Keratinocyte (primary cell): ENCODE measurements around the gene OR4Q2. TPM values are rescaled to one million over a fixed set of nuclear protein-coding genes. Genes with fewer than 3 reads are reported as not detected.

Source experiments
- DNase-seq: peaks from one replicate; pipeline ENCODE4 v3.0.0-alpha.2; 2011; ENCODE audit warnings: low read depth, missing footprints, low spot score
- FAIRE-seq: peaks from 2 replicates; lab custom pipeline; 2011; peaks lifted over from hg19 to GRCh38; lab: Jason Lieb, UNC
- H2AFZ ChIP-seq: 2 replicates; pipeline ENCODE4 v1.6.0; 2012; ENCODE audit warnings: low read length, control low read depth, inconsistent platforms; ENCODE audit not compliant: control insufficient read depth
- H3K27ac ChIP-seq: 2 replicates; pipeline ENCODE4 v1.5.1; 2011; ENCODE audit warnings: low read length; ENCODE audit not compliant: control insufficient read depth, insufficient read depth
- H3K27me3 ChIP-seq: 3 replicates; pipeline ENCODE4 v1.6.0; 2011; ENCODE audit warnings: low read length; ENCODE audit not compliant: control insufficient read depth, insufficient read depth; ENCODE audit errors: extremely low read depth
- H3K36me3 ChIP-seq, 2 experiments: 2 replicates in 1 of 2; 3 replicates in 1 of 2; pipeline ENCODE4 v1.5.1; 2011; ENCODE audit warnings: low read length in 2 of 2, mild to moderate bottlenecking in 1 of 2; ENCODE audit not compliant: control insufficient read depth in 2 of 2, insufficient read depth in 2 of 2; ENCODE audit errors: extremely low read depth in 1 of 2
- H3K4me1 ChIP-seq: 3 replicates; pipeline ENCODE4 v1.5.1; 2011; ENCODE audit warnings: low read length; ENCODE audit not compliant: control insufficient read depth, insufficient read depth; ENCODE audit errors: extremely low read depth
- H3K4me2 ChIP-seq: 3 replicates; pipeline ENCODE4 v1.6.0; 2011; ENCODE audit warnings: low read depth, low read length; ENCODE audit not compliant: control insufficient read depth, insufficient read depth; ENCODE audit errors: extremely low read depth
- H3K4me3 ChIP-seq, 3 experiments: fragments of 200-600 bp in 1 of 3; sonication (generic) in 1 of 3; 2 replicates in 2 of 3; 3 replicates in 1 of 3; pipeline ENCODE4 v1.5.1; 2011 to 2016; ENCODE audit warnings: low read length in 3 of 3, mild to moderate bottlenecking in 3 of 3, control low read depth in 2 of 3, inconsistent platforms in 1 of 3, low read depth in 1 of 3, mixed read lengths in 1 of 3, mixed run types in 1 of 3, moderate library complexity in 1 of 3; ENCODE audit not compliant: control insufficient read depth in 2 of 3, insufficient read depth in 2 of 3; ENCODE audit errors: extremely low read depth in 1 of 3
- H3K79me2 ChIP-seq: 2 replicates; pipeline ENCODE4 v1.6.0; 2012; ENCODE audit warnings: low read length; ENCODE audit not compliant: control insufficient read depth, insufficient read depth
- H3K9ac ChIP-seq: 3 replicates; pipeline ENCODE4 v1.6.0; 2011; ENCODE audit warnings: low read length; ENCODE audit not compliant: control insufficient read depth, insufficient read depth; ENCODE audit errors: extremely low read depth
- H3K9me1 ChIP-seq: 3 replicates; pipeline ENCODE4 v1.6.0; 2011; ENCODE audit warnings: low read length; ENCODE audit not compliant: control insufficient read depth, insufficient read depth; ENCODE audit errors: extremely low read depth
- H3K9me3 ChIP-seq: 2 replicates; pipeline ENCODE4 v1.5.1; 2012; ENCODE audit warnings: low read depth, low read length; ENCODE audit not compliant: control insufficient read depth
- H4K20me1 ChIP-seq: 3 replicates; pipeline ENCODE4 v1.6.0; 2011; ENCODE audit warnings: low read length; ENCODE audit not compliant: control insufficient read depth, insufficient read depth; ENCODE audit errors: extremely low read depth
- CTCF ChIP-seq, 3 experiments: IDR thresholded peaks in 1 of 3; conservative IDR thresholded peaks in 1 of 3; optimal IDR thresholded peaks in 1 of 3; 2 replicates in 2 of 3; 3 replicates in 1 of 3; pipeline versions ENCODE3 to v1.5.1; 2011; ENCODE audit warnings: low read length in 3 of 3, mild to moderate bottlenecking in 3 of 3, moderate library complexity in 2 of 3, control low read depth in 1 of 3, inconsistent platforms in 1 of 3; ENCODE audit not compliant: insufficient read depth in 2 of 3; ENCODE audit errors: extremely low read depth in 1 of 3
- EZH2 ChIP-seq: IDR thresholded peaks from one replicate; pipeline ENCODE4 v1.6.1; 2012; ENCODE audit warnings: inconsistent platforms, mild to moderate bottlenecking, low read length, moderate library complexity
- dilution Hi-C: fragments of 300-500 bp; cut with MboI; formaldehyde crosslinking; loops from one replicate; pipeline ENCODE4 v1.7.0; 2020; ENCODE audit warnings: low sequenced_read_pairs; ENCODE audit not compliant: extremely low pct_ligation_motif_present
- polyA plus RNA-seq, 5 experiments: library from polyadenylated mRNA; depleted of rRNA in 3 of 5; stranded (reverse) in 3 of 5; stranded (forward) in 1 of 5; unstranded in 1 of 5; fragments of >200 nt; gene quantifications; 1 replicate in 1 of 5; 2 replicates in 3 of 5; 3 replicates in 1 of 5; pipeline versions ENCODE4 v1.2.1 to v1.2.3, GENCODE V29; 2011 to 2012; ENCODE audit warnings: missing spikeins in 2 of 5, low read depth in 1 of 5, low replicate concordance in 1 of 5

OR4Q2 gene
- polyA plus RNA-seq, 1 donor (not counting 4 experiments of a cell fraction or from before 2014, with no cell fraction given) = not detected

DNA sequence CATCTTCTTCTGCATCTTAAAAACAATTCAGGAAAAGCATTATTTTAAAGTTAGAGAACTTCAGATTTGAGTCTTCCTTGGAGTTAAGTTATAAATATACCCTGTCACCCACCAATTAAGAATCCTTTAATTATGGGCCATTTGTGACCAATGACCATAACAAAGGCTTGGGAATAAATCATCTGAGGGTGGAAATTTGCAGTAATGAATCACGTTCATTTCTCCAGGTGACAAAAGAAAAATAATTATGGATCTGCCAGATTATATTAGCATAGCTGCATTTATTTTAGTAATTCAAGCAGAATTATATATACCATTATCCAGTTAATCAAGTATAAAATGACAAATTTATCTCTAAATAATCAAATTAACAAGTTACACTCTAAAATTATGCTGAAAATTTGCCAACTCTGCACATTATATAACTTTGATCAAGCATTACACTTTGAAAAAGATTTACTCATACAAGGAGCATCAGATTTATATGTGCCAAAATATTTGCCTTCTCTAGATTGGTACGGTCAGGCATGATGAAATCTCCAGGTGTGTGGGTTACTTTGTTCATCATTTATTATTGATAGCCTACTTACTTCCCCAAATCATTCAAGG lies 17.4 kb downstream of the OR4Q2 start, which contains the start of gene OR4K14:
OR4K14 (minus strand) TSS at position 51 of the 609 bp plus-strand sequence. CDS start 4,114 bp downstream, outside the sequence.
- no peak within 1 kb of the TSS for H3K4me3 ChIP-seq
- no peaks in the 10 kb centered on the region for H3K9me1 ChIP-seq
- no peak within 1 kb of the TSS for H2AFZ ChIP-seq
- no peaks in the 10 kb centered on the region for H3K36me3 ChIP-seq
- no peak within 1 kb of the TSS for H3K9ac ChIP-seq
- DNase-seq (no peak), FAIRE-seq (no peak)
- H3K9me3 ChIP-seq = peaks cover under 1% of the 10 kb centered on the region
- no peak within 1 kb of the TSS for H3K27ac ChIP-seq
- TF ChIP-seq CTCF (optimal IDR thresholded peaks at IDR 0.05 in 1 of 3, IDR thresholded peaks at IDR 0.05 in 1 of 3, conservative IDR thresholded peaks at IDR 0.05 in 1 of 3; ENCODE audit: extremely low read depth in 1 of 3, insufficient read depth in 2 of 3, low read length in 3 of 3) (no peak), EZH2 (no peak)
- dilution Hi-C loops = no loop called here
- H3K27me3 ChIP-seq = no peaks in the 10 kb centered on the region
- no peaks in the 10 kb centered on the region for H3K4me1 ChIP-seq
- no peaks in the 10 kb centered on the region for H3K79me2 ChIP-seq
- H3K4me2 ChIP-seq = no peak within 1 kb of the TSS
- no peaks in the 10 kb centered on the region for H4K20me1 ChIP-seq

DNA sequence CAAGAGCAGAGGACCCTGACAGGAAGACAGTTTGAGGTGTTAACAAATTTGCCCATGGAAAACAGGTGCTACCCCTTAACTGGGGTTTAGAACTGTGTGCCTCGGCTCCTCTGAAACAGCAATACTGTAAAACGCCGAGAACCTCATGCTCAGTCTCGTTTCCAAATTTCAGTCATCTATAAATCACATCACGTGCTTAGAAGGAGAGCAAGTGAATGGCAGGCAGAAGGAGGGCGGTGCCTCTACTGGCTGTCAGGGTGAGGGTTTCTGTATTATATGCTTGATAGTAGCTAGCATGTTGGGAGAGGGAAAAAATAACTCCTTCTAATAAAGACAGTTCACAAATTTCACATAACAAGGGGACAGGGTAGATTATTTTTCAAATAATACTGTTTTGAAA lies 29.1 kb downstream of the OR4Q2 start:
- Histone ChIP-seq H3K79me2 (no peaks in the 10 kb centered on the region), H4K20me1 (no peaks in the 10 kb centered on the region), H3K9me1 (no peaks in the 10 kb centered on the region), H3K36me3 (no peaks in the 10 kb centered on the region), H3K4me2 (no peak overlapping the region), H2AFZ (no peak overlapping the region), H3K9ac (no peak overlapping the region), H3K4me1 (no peaks in the 10 kb centered on the region), H3K27ac (no peak overlapping the region), H3K27me3 (no peaks in the 10 kb centered on the region), H3K4me3 (no peak overlapping the region), H3K9me3 (peaks cover 8% of the 10 kb centered on the region)
- DNase-seq = no peak
- no peak for FAIRE-seq
- TF ChIP-seq CTCF (optimal IDR thresholded peaks at IDR 0.05 in 1 of 3, IDR thresholded peaks at IDR 0.05 in 1 of 3, conservative IDR thresholded peaks at IDR 0.05 in 1 of 3; ENCODE audit: extremely low read depth in 1 of 3, insufficient read depth in 2 of 3, low read length in 3 of 3) (no peak), EZH2 (no peak)
- dilution Hi-C loops = no loop called here
